ENCODE measurements around the gene GCHFR. TPM values are rescaled to one million over a fixed set of nuclear protein-coding genes. Genes with fewer than 3 reads are reported as not detected.
A peak's percentile ranks its signal among the peaks of the same experiment; 100 is the strongest.

Gene GCHFR
- polyA plus RNA-seq, 1 donor from 2014 or later = 7.2 TPM

DNA sequence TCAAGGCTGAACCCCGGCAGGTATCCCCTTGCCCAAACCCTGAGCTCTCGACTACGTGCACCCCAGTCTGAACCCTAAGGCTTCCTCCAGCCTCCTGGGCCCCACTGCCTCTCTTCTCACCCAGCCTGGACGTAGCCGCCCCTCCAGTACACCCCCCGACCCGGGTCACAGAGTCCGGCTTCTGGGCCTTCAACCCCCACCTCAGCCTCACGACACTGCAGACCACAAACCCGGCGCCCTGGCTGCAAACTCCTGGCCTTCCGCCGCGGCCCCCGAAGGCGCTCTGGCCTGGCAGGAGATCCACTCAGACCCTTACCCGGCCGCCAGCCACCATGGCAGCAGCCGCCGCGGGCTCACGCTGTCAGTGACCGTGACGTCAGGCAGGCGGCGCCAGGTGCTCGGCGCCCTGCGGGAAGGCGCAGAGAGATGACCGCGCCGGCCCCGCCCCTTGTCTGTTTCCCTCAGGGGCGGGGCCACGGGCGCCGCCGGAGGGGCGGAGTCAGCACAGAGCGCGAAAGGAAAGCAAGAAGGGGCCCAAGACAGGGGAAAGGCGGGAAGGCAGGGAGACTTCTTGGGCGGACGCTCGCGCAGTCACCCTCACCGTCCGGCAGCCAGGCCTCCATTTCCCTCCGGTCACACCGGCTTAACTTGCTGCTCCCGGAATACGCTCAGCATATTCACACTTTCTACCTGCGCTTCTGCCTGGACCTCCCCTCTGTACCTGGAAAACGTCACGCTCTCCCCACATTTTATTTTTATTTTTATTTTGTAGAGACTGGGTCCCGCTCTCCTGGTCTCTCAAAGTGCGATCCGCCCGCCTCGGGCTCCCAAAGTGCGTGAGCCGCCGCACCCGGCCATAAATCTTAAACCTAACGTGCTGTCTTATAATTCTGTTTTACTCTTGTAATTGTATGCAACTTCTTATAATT is 8.7 kb upstream of the GCHFR start, which contains the start of gene RMDN3:
Gene RMDN3 (minus strand): TSS at position 372 of the 929 bp plus-strand sequence. CDS start 471 bp downstream, outside the sequence.
- Histone ChIP-seq H3F3A (ENCODE audit: insufficient read depth, low read length, poor library complexity, severe bottlenecking) (no peaks in the 10 kb centered on the region), H3K4me2 (ENCODE audit: low read length) (peak within 1 kb of the TSS; percentile 59), H3K27ac (ENCODE audit: low read length) (peak within 1 kb of the TSS; percentile 66)

GRCh38 chr15:40755812-40756208 is 8.1 kb upstream of the GCHFR start:
- no peaks in the 10 kb centered on the region for H3F3A ChIP-seq (ENCODE audit: insufficient read depth, low read length, poor library complexity, severe bottlenecking)
- no peaks in the 10 kb centered on the region for H3K27me3 ChIP-seq (ENCODE audit: insufficient read depth, low read depth, low read length)
- peak overlapping the region; percentile 22 for H2AFZ ChIP-seq (ENCODE audit: low read depth, low read length)
- H3K27ac ChIP-seq (ENCODE audit: low read length) = no peak overlapping the region
- H3K79me2 ChIP-seq (replicated peaks; ENCODE audit: insufficient read depth, low read length) = peaks cover 12% of the 10 kb centered on the region
- peak overlapping the region; percentile 81 for H3K9ac ChIP-seq (ENCODE audit: low read length)
- no peaks in the 10 kb centered on the region for H3K9me3 ChIP-seq (ENCODE audit: low read length)
- TF ChIP-seq EZH2 (IDR thresholded peaks at IDR 0.05; ENCODE audit: borderline replicate concordance, insufficient read depth, low read length, poor library complexity, severe bottlenecking) (no peak), POLR2AphosphoS5 (IDR thresholded peaks at IDR 0.05) (no peak), RAD21 (conservative IDR thresholded peaks at IDR 0.05) (no peak), SMC3 (conservative IDR thresholded peaks at IDR 0.05; ENCODE audit: poor library complexity) (no peak)
- TF ChIP-seq, protein P1, sequence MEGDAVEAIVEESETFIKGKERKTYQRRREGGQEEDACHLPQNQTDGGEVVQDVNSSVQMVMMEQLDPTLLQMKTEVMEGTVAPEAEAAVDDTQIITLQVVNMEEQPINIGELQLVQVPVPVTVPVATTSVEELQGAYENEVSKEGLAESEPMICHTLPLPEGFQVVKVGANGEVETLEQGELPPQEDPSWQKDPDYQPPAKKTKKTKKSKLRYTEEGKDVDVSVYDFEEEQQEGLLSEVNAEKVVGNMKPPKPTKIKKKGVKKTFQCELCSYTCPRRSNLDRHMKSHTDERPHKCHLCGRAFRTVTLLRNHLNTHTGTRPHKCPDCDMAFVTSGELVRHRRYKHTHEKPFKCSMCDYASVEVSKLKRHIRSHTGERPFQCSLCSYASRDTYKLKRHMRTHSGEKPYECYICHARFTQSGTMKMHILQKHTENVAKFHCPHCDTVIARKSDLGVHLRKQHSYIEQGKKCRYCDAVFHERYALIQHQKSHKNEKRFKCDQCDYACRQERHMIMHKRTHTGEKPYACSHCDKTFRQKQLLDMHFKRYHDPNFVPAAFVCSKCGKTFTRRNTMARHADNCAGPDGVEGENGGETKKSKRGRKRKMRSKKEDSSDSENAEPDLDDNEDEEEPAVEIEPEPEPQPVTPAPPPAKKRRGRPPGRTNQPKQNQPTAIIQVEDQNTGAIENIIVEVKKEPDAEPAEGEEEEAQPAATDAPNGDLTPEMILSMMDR (IDR thresholded peaks at IDR 0.05; ENCODE audit: poor library complexity, severe bottlenecking) = no peak
- TF ChIP-seq, protein P2, sequence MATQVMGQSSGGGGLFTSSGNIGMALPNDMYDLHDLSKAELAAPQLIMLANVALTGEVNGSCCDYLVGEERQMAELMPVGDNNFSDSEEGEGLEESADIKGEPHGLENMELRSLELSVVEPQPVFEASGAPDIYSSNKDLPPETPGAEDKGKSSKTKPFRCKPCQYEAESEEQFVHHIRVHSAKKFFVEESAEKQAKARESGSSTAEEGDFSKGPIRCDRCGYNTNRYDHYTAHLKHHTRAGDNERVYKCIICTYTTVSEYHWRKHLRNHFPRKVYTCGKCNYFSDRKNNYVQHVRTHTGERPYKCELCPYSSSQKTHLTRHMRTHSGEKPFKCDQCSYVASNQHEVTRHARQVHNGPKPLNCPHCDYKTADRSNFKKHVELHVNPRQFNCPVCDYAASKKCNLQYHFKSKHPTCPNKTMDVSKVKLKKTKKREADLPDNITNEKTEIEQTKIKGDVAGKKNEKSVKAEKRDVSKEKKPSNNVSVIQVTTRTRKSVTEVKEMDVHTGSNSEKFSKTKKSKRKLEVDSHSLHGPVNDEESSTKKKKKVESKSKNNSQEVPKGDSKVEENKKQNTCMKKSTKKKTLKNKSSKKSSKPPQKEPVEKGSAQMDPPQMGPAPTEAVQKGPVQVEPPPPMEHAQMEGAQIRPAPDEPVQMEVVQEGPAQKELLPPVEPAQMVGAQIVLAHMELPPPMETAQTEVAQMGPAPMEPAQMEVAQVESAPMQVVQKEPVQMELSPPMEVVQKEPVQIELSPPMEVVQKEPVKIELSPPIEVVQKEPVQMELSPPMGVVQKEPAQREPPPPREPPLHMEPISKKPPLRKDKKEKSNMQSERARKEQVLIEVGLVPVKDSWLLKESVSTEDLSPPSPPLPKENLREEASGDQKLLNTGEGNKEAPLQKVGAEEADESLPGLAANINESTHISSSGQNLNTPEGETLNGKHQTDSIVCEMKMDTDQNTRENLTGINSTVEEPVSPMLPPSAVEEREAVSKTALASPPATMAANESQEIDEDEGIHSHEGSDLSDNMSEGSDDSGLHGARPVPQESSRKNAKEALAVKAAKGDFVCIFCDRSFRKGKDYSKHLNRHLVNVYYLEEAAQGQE (IDR thresholded peaks at IDR 0.05; ENCODE audit: borderline replicate concordance) = no peak
- H3K36me3 ChIP-seq (ENCODE audit: insufficient read depth, low read length) = no peaks in the 10 kb centered on the region
- peak overlapping the region; percentile 76 for H3K4me3 ChIP-seq (ENCODE audit: low read length)
- no peak overlapping the region for H3K4me2 ChIP-seq (ENCODE audit: low read length)
- no peaks in the 10 kb centered on the region for H3K9me2 ChIP-seq (ENCODE audit: insufficient read depth, low read length)
- no peaks in the 10 kb centered on the region for H4K20me1 ChIP-seq (ENCODE audit: insufficient read depth)

More for the DNA sequence above, 8.7 kb upstream of the GCHFR start, which contains the start of gene RMDN3:
- Histone ChIP-seq H3K9me3 (ENCODE audit: low read length) (no peaks in the 10 kb centered on the region), H3K27me3 (ENCODE audit: insufficient read depth, low read depth, low read length) (no peaks in the 10 kb centered on the region), H3K9me2 (ENCODE audit: insufficient read depth, low read length) (no peaks in the 10 kb centered on the region), H3K9ac (ENCODE audit: low read length) (peak within 1 kb of the TSS; percentile 81), H3K79me2 (replicated peaks; ENCODE audit: insufficient read depth, low read length) (peaks cover 12% of the 10 kb centered on the region), H3K36me3 (ENCODE audit: insufficient read depth, low read length) (no peaks in the 10 kb centered on the region), H3K4me3 (ENCODE audit: low read length) (peak within 1 kb of the TSS; percentile 76), H4K20me1 (ENCODE audit: insufficient read depth) (no peaks in the 10 kb centered on the region), H2AFZ (ENCODE audit: low read depth, low read length) (peak within 1 kb of the TSS; percentile 59)
- TF ChIP-seq, protein P2 (IDR thresholded peaks at IDR 0.05; ENCODE audit: borderline replicate concordance) = peak; percentile 63
- TF ChIP-seq RAD21 (conservative IDR thresholded peaks at IDR 0.05) (peak; percentile 45), POLR2AphosphoS5 (IDR thresholded peaks at IDR 0.05) (peak; percentile 93), TAF1 (IDR thresholded peaks at IDR 0.05; ENCODE audit: low read depth) (no peak), MXI1 (conservative IDR thresholded peaks at IDR 0.05; ENCODE audit: poor library complexity, severe bottlenecking) (peak; percentile 93), EZH2 (IDR thresholded peaks at IDR 0.05; ENCODE audit: borderline replicate concordance, insufficient read depth, low read length, poor library complexity, severe bottlenecking) (no peak), SMC3 (conservative IDR thresholded peaks at IDR 0.05; ENCODE audit: poor library complexity) (peak; percentile 51), EP300 (conservative IDR thresholded peaks at IDR 0.05; ENCODE audit: poor library complexity, severe bottlenecking) (peak; percentile 75)
- TF ChIP-seq, protein P1 (IDR thresholded peaks at IDR 0.05; ENCODE audit: poor library complexity, severe bottlenecking) = peak; percentile 37

All from neural cell (in vitro differentiated cells).